ENCODE results near the gene HBQ1. TPM values are rescaled to one million over a fixed set of nuclear protein-coding genes. Genes with fewer than 3 reads are reported as not detected.

The HBQ1 gene
- total RNA-seq (2021; ENCODE audit: unreplicated experiment) (10.4 TPM), Bru-seq, nascent RNA (percentile 45 among the genes with signal in this experiment), BruChase-seq, experiment 1, labeled RNA remaining after a 2-hour chase (percentile 34 among the genes with signal in this experiment), BruChase-seq, experiment 2, labeled RNA remaining after a 6-hour chase (percentile 29 among the genes with signal in this experiment)
- polyA plus RNA-seq (2012; ENCODE audit: insufficient read length): 22.1 TPM
- long read RNA-seq, transcript HBQ1-201 (3 exons, 536 nt): major isoform, 6 of 6 reads
- long read RNA-seq, partial matches to known transcripts: 0 of 6 reads
- long read RNA-seq, other reads (novel, unspliced or antisense): 0 of 6 reads

- no TSS peak for BruUV-seq (replicated peaks)
- no peaks in the 10 kb centered on the region for H3K9me3 ChIP-seq (ENCODE audit: control insufficient read depth, insufficient read depth, low read depth, low read length)
- in situ Hi-C loops (cut with HindIII; ENCODE audit: low pct_unique_long_range_greater_than_20kb, low sequenced_read_pairs): no loop called here
- no peak for TF ChIP-seq TCF7L2 (IDR thresholded peaks at IDR 0.05; ENCODE audit: low read depth, low read length)
- TF ChIP-seq CTCF (IDR thresholded peaks at IDR 0.05): peak; percentile 95
- no peak for TF ChIP-seq SIN3A (IDR thresholded peaks at IDR 0.05; ENCODE audit: borderline replicate concordance, insufficient read depth, low read depth, low read length)
- peak in 1 of 2 experiments; percentile 73; a peak in 1 of 4 replicates for TF ChIP-seq REST (IDR thresholded peaks at IDR 0.05; ENCODE audit: insufficient read depth in 1 of 2, low read depth in 2 of 2, low read length in 1 of 2)
- TF ChIP-seq POLR2AphosphoS5 (IDR thresholded peaks at IDR 0.05; ENCODE audit: low read depth, low read length): no peak
- peak within 1 kb of the TSS; percentile 43 to 51 for H3K4me3 ChIP-seq (ENCODE audit: low read depth in 2 of 2, low read length in 2 of 2)
- POLR2A ChIA-PET: no interaction called here
- ATAC-seq (peak; percentile 48), DNase-seq (ENCODE audit: low read depth, low spot score) (no peak)
- peaks cover 6% of the 10 kb centered on the region; the same call in 1 of the 2 replicates for H3K4me1 ChIP-seq (ENCODE audit: control insufficient read depth, insufficient read depth, low read length)
- H3K36me3 ChIP-seq (ENCODE audit: control insufficient read depth, insufficient read depth, low read length): no peaks in the 10 kb centered on the region
- H3K27ac ChIP-seq (ENCODE audit: low read length): peak within 1 kb of the TSS; percentile 69
- CTCF ChIA-PET: interaction anchor here (0.7 to 0.9 kb wide), 2 partner anchors 10 to 75 kb away, joined by 3 read pairs; no protein-coding TSS in a partner anchor
- intact Hi-C loops (cut with micrococcal nuclease; ENCODE audit: unreplicated experiment): loop anchor here (2.0 kb wide), 1 partner anchor 73 kb away; no protein-coding TSS in a partner anchor
- H3K27me3 ChIP-seq (ENCODE audit: control insufficient read depth, insufficient read depth, low read length): no peaks in the 10 kb centered on the region
Measured at GRCh38 chr16:180101-180675, at the start of gene HBQ1. HBQ1 (plus strand) TSS chr16:180459; CDS start chr16:180487, 28 bp downstream.

GRCh38 chr16:130533-131173 lies 49.6 kb upstream of the HBQ1 start:
- Histone ChIP-seq H3K4me3 (ENCODE audit: low read depth in 2 of 2, low read length in 2 of 2) (no peak overlapping the region), H3K36me3 (ENCODE audit: control insufficient read depth, insufficient read depth, low read length) (no peaks in the 10 kb centered on the region; the same call in 1 of the 2 replicates), H3K9me3 (ENCODE audit: control insufficient read depth, insufficient read depth, low read depth, low read length) (no peaks in the 10 kb centered on the region), H3K27me3 (ENCODE audit: control insufficient read depth, insufficient read depth, low read length) (no peaks in the 10 kb centered on the region), H3K4me1 (ENCODE audit: control insufficient read depth, insufficient read depth, low read length) (peaks cover 2% of the 10 kb centered on the region; the same call in 1 of the 2 replicates), H3K27ac (ENCODE audit: low read length) (no peak overlapping the region)
- DNase-seq (ENCODE audit: low read depth, low spot score): no peak
- no peak for ATAC-seq
- ChIA-PET POLR2A (no interaction called here), CTCF (interaction anchor here (0.6 kb wide), 1 partner anchor 103 kb away, joined by 6 read pairs; no protein-coding TSS in a partner anchor)
- in situ Hi-C loops (cut with HindIII; ENCODE audit: low pct_unique_long_range_greater_than_20kb, low sequenced_read_pairs): no loop called here
- no peak for TF ChIP-seq REST (IDR thresholded peaks at IDR 0.05; ENCODE audit: insufficient read depth in 1 of 2, low read depth in 2 of 2, low read length in 1 of 2)
- no peak for TF ChIP-seq CTCF (IDR thresholded peaks at IDR 0.05)
- no TSS peak for BruUV-seq (replicated peaks)
- intact Hi-C loops (cut with micrococcal nuclease; ENCODE audit: unreplicated experiment): no loop called here

Data from Panc1 (cell line).